ENCODE data around the gene AP4S1.
A peak's percentile ranks its signal among the peaks of the same experiment; 100 is the strongest.
"Not testable (repeated sequence)": the region's sequence is repeated elsewhere in the genome, so short reads cannot be mapped to it uniquely, and the experiment has no call there.

Gene AP4S1

GRCh38 chr14:31025367-31026076, at the start of gene AP4S1:
Gene AP4S1 (plus strand): TSS chr14:31025649. CDS start chr14:31066197, 40,548 bp downstream.
- DNase-seq = peak; percentile 34

GRCh38 chr14:30977752-30978151, 47.7 kb upstream of the AP4S1 start:
- no peak for DNase-seq

DNA sequence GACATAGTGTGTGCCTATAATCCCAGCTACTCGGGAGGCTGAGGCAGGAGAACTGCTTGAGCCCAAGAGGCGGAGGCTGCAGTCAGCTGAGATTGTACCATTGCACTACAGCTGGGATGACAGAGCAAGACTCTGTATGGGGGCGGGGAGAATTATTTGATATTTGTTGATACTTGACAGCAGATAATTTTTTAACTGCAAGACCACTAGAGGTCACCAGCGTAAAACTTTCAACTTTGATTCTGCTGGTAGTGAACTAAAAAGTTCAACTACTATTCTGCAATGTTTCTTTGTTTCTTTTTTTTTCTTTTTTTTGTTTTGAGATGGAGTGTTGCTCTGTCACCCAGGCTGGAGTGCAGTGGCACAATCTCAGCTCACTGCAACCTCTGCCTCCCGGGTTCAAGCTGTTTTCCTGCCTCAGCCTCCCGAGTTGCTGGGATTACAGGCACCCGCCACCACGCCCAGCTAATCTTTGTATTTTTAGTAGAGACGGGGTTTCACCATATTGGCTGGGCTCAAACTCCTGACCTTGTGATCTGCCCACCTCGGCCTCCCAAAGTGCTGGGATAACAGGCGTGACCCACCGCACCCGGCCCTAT, 45.2 kb upstream of the AP4S1 start:
- DNase-seq = not testable (repeated sequence)

- no peak for DNase-seq
These were observed 44.5 kb upstream of the AP4S1 start for GRCh38 chr14:30980980-30981379.

DNA sequence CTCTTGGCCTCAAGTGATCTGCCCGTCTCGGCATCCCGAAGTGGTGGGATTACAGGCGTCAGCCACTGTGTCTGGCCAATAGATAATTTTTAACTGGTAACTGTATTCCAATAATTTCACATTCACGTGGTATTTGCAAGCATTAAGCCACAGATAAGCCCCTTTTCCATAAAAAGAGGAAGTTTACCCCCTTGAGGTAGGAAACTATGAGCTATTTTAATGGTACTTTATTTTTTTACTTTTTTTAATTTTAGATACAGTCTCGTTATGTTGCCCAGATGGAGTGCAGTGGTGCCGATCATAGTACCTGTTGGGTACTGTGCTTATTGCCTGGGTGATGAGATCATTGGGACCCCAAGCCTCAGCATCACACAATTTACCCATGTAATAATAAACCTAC, 42.9 kb upstream of the AP4S1 start:
- no peak for DNase-seq

DNA sequence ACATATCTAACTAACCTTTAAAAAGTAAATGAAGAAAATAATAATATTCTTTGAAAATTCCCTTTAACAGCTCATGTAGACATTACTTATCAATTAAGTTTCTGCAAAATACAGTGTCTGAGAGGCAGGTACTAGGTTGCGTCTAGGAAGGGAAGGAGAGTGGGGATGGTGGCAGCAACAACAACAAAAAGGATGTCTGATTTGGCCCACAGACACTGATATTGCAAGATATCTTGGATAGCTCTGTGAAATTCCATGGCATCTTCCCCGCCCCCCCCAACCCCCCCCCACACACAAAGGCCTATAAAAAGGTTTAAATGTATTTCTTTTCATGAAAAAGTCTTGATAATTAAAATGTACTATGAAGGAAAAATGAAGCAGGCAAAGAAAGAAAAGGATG, 41.6 kb upstream of the AP4S1 start:
- no peak for DNase-seq

- no peak for DNase-seq
These were observed 39.7 kb upstream of the AP4S1 start for GRCh38 chr14:30985796-30986195.

GRCh38 chr14:30988509-30988908, 36.9 kb upstream of the AP4S1 start:
- DNase-seq = no peak

DNA sequence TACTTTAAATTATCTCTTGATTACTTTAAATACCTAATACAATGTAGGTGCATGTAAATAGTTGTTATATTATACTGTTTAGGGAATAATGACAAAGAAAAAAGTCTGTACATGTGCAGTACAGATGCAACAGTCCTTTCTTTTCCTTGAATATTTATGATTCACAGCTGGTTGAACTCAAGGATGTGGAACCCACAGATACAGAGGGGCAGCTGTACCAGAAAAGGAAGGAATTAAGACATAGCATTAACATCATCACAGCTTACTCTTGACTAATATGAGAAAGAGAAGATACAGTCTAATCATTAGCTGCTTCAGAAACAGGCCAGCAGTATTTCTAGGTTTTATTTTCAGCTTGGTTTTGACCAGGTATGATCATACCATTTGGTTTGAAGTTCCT, 34.7 kb upstream of the AP4S1 start:
- DNase-seq = no peak

- DNase-seq = no peak
These were observed 34.0 kb upstream of the AP4S1 start for GRCh38 chr14:30991408-30991807.

DNA sequence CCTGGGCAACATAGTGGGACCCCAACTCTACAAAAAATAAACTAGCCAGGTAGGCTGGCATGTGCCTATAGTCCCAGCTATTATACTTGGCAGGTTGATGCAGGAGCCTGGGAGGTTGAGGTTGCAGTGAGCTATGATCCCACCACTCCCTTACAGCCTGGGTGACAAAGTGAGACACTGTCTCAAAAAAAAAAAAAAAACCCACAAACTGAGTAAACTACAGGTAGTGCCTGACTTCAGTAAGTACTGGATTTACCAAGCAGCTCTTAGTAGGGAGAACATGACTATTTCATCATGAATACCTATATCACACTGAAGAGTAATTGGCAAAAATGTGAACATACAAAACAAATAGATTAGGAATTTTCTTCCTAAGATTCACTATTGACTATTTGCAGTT, 32.4 kb upstream of the AP4S1 start:
- no peak for DNase-seq

DNA sequence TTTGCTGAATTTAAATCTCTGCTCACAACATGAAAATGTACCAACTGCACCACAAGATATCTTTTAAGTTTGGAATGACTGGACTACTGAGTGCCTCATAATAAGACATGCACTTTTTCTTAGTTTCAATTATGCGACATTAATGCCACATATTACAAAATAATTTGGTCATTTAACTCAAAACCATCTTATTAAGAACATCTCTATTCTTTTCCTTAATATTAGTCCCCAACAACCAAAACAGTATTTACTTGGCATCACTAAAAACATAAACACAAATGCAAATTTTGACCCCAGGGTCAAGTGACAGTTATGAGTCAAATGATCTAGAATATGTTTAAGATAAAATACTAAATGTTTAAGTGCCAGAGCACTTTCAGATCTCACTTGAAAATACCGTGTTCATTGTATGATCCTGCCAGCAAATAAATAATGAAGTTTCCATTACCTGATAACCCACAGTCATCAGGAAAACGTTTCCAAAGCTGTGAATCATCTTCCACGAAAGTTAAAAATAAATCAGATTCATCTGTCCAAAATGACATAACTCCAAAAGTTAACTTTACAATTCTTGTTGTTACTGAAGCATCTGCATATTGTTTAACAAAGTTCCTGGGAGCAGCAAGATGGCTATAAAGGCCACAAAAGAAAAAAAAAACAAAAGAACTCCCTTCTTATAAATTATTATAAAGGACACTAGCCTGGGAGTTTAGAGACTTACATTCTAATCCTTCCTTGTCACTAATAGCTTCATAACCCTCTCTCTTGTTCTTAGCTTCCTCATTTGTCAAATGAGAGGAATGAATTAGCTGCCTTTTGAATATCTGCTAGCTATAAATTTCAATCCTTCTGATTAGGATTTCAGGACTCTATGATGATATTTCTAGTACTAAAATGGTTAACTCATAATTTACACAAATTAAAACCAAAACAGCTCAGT, 30.5 kb upstream of the AP4S1 start:
- no peak for DNase-seq

GRCh38 chr14:30995689-30996088, 29.8 kb upstream of the AP4S1 start:
- DNase-seq = no peak

DNA sequence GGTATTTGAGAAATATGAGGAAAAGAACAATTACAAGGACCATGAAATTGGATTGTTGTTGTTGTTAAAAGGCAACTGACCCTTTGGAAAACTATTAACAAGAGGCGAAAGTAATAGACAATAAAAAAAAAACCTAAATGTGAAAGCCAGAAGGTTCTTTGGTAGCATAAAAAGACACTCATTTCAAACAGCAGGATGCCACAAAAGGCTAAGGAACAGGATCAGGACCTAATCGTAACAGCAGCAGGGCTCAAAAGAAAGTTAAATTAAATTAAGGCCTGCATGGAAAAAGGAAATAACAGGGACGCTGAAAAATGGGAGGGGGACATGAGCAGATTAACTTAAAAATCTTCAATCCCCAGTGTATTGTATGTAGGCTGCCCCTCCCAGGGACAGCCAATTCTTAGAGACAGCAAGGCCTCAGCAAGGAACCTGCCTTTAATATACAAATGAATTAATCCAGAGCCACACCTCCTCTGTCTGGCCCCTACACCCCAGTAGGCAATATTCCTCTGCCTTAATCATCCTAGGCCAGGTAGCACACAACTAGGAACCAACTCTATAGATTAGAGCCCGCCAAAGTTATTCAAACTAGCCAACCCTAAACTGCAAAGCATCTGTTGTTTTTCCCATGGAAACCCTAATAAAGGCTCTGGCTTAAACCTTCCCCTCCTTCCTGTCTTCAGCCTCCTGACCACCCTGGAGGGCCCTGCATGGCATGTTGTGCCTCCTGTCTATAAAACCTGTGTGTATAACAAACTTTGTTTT, 28.4 kb upstream of the AP4S1 start:
- DNase-seq = no peak

GRCh38 chr14:30998100-30998706, 27.2 kb upstream of the AP4S1 start:
- DNase-seq = no peak

- DNase-seq = no peak
These were observed 26.2 kb upstream of the AP4S1 start for GRCh38 chr14:30999038-30999773.

DNA sequence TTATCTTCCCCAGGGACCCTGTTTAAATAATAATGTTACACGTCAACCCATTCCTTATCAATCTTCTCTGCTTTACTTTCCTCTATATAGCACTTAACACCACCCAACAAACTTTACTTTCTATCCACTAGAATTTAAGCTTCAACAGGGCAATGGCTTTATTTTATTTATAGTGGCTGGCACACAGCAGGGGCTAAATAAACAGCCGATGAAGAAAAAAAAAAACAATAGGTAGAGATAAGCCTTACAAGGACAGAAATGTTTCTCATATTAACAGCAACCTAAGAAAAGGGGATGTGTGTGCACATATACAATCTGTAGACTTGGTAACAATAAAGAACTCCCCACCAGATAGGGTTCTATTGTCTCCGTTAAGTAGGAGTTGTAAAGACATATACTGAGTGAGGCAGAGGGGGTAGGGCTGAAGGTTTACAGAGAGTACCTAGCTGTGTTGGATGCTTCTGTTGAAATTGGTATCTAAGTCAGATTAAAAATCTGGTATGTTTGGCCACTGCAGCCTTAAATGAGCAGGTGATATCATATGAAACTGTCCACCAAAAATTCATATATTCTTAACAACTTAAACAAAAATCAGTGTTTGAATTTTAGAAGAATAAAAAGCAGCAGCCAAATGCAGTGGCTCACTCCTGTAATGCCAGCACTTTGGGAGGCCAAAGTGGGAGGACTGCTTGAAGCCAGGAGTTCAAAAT, 24.7 kb upstream of the AP4S1 start:
- no peak for DNase-seq

GRCh38 chr14:31001339-31001658, 24.1 kb upstream of the AP4S1 start:
- DNase-seq = no peak

DNA sequence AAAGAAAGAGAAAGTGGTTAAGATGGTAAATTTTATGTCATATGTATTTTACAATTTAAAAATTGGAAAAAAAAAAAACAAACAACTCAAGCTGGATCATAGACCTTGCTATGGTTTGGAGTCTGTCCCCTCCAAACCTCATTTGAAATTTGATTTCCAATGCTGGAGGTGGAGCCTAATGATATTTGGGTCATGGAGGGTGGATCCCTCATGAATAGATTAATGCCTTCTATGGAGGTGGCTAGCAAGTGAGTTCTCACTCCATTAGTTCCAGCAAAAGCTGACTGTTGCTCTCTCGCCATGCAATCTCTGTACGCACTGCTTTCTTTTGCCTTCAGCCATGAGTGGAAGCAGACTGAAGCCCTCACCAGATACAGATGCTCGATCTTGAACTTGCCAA, 22.2 kb upstream of the AP4S1 start:
- no peak for DNase-seq

- DNase-seq = not testable (repeated sequence)
These were observed 21.4 kb upstream of the AP4S1 start for GRCh38 chr14:31004007-31004406.

- DNase-seq = no peak
These were observed 18.7 kb upstream of the AP4S1 start for GRCh38 chr14:31006703-31007102.

Measured in T1000 (cell line).